Measurements from ENCODE around the gene TNFAIP2.

DNA sequence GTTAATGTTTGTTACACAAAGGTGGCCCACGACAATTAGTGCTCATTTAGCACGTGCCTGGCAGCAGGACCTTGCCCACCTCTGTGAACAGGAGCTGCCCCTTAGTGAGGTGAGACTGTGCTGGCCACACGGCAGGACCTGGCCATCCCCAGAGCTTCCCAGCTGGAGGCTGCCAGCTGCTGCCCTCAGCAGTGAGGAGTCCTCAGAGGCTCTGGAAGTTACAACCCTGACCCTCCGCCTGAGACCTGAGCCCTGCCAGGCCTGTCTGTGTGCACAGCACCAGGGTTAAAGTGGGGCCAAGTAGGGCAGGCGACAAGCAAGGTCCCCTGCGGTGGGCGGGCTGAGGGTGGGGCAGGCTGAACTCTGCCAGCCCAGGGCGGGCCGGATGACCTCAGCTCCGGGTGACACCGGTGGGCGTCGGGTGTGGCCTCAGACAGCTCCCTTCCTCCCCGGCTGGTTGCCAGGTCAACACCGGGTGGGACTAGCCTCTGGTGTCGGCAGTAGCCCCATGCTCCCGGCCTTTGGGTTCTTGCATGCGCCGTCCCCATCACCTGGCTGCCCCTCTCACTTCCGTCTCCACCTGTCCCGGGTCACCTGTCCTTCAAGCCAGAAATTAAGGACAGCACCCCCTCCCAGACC lies 48.4 kb upstream of the TNFAIP2 start:
- TF ChIP-seq CTCF (conservative IDR thresholded peaks at IDR 0.05) (no peak), EZH2 (IDR thresholded peaks at IDR 0.05; ENCODE audit: low read depth) (no peak)

Data from PC-9 (cell line).